ENCODE results near the gene F3.

F3 gene

DNA sequence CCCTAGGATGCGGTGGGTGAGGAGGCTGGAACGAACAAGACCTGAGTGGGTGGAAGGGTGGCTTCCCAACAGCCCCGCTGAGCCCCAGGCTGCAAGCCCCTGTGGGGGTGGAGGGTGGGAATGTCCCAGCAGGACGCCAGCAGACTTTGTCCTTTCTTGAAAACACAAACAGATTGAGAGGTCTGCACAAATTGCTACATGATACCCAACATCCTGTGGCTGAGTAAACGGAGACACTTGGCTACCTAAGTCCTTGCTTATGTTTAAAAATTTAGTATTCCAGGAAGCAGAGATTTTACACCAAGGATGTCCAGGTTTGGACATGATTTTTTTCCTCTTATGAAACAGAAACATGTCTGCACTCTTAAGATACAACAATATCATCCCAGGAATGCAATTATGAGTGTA lies 11.8 kb upstream of the F3 start:
- no peak for DNase-seq (ENCODE audit: low read depth in 2 of 3, low spot score in 1 of 3)

DNA sequence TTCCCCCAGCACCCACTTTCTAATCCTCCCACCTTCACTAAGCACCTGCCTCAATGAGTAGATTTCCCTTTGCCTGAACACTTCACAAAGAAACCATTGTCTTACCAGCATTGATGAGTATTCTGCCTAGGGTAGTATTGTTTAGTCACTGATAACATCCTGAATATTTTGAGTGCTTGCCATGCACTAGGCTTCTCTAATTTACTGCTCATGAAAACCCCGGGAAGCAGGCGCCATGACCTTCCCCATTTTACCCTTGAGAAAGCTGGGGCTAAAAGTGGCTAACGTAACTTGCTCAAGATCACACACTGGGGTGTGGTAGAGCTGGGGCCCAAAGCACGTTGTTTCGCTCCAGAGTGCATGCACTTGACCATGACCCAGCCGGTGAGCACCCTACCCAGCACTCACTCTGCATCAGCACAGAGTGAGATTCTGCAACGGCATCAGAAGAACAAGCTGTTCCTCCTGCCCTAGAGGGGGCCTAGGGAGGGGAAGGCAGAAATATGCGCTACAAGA lies 10.6 kb upstream of the F3 start:
- no peak for DNase-seq (ENCODE audit: low read depth in 2 of 3, low spot score in 1 of 3)

DNA sequence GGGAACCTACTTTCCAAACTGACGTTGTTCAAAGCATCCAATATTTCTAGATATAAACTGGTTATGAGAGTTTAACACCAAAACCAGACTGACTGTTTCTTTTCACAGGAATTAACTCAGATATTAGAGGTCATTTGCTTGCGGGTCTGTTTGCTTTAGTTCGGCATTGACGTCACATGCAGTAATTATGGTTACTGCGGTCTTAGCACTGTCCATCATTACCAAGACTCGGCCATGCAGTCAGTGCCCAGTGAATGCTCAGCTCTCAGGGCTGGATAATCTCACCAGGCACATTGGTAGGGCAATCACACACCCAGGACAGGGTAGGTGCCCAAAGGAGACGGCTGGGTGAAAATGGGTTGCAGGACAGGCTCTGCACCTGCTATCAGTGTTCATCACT lies 9.9 kb upstream of the F3 start:
- DNase-seq (ENCODE audit: low read depth in 2 of 3, low spot score in 1 of 3), result no peak

DNA sequence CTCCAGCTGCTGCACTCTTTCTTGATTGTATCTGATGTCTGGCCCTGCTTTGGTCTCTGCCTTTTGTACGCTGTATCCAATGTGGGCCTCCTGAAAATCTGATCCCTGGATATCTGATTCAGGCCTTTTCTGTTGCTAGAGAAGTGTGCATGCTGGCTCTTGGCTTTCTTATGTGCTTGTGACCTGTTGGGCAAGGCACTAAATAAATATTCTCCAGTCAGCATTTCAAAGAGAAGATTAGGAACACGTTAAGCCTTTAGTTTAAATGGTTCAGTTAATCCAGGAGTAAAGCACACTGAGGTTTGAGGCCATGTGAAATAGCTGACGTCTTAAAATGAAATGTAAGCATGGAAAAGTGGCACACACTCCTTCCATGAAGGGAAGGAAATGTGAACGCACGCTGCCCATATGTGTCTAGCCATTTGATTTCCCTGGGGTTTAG lies 9.3 kb upstream of the F3 start:
- DNase-seq (ENCODE audit: low read depth in 2 of 3, low spot score in 1 of 3), result no peak

DNA sequence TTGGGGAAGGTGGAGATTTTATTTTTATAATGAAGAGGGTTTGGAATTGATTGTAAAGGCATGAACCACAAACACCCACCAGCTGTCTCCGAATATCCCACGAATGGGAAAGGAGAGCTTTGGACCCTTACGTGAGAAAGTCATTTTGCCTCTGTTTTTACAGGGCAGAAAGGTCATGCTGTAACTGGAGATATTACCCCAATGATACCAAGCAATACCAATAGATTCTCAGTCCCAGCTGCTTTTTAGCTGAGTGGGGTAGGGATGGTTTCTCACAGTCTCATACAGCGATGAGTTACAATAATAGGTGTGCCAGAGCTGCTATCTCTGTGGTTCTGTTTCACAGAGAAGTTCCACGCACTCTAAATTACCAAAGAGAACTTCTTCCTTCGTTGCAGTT lies 8.8 kb upstream of the F3 start:
- no peak for DNase-seq (ENCODE audit: low read depth in 2 of 3, low spot score in 1 of 3)

DNA sequence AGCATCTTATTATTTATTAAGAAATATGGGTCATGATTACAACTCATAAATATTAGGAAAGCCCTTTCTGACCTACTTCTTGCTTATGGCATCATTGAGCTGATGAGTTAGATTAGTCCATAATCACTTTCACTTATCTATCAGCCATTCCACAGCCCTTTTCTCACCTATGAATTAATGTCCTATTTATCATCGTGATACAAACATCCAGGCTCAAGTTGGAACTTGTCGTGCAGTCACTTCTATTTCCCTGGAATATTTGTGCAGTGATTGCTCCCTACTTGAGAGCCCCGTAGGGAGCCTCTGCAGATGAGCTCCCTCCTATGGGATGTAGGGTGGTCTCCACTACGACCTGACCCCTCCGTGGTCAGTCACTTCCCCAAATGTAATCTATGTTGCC lies 8.1 kb upstream of the F3 start:
- no peak for DNase-seq (ENCODE audit: low read depth in 2 of 3, low spot score in 1 of 3)

DNA sequence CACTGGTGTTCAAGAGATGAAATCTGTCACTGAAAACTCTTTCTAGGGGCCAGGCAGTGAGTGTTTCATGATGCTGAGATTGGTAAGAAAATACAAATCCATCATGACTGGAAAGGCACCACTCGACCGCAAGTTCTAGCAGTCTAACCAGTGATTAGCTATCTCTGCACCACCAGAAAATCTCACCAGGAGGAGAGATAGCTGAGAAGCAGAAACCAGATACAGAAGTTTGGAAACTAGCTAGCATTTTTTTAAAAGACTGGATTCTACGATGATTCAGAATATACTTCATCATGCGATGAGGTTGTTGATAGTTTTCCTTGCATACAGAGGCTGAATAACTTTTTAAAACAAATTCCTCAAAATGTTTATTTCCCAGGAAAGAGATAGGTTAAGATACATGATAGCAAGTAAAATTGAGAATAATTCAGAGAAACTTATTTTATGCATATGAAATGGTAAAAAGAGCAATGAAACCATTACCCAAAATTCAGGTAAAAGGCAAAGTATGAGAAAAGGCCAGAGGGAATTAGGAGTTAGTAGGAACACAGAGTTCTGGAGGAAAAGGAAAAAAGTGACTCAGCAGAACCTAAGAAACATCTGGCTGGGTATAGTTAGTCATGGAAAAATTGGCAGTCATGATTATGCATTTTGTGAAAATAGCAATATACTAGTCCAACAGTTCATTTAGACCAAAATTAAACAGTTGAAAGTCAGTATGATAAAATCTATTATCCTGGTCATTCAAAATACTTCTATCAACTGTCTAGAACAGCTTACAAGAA lies 3.3 kb upstream of the F3 start:
- no peak for DNase-seq (ENCODE audit: low read depth in 2 of 3, low spot score in 1 of 3)

DNA sequence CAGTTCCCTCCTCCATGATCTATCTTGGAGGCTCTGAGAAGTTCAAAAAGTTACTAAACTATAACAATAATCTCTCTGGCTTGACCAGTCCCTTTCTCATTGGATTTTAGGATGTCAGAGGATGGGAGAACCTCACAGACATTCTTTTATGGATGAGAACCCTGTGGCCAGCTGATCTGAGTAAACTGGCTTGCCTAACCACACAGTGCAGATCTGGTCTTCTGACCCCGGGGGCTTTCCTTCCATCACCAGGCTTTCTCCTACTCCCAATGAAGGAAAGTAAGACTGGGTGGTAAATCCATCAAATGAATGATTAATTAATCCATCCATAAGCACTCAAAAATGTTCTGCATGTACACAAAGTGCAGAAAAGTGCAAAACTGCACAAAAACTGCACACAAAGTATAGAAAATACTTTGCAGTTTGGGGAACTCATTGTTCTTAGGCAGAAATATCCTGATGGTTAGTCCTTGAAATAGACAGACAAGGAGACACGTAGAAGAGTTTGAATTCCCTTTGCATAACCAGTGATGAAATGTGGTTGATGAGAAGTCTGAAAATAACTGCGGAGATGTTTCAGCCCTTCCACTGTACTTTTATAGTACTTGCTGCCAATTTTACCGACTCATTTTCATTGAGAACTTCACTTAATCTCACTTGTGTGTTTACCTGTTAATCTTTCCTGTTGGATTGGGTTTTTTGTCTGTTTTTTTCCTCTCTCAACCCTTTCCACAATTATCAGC lies 2.5 kb upstream of the F3 start:
- DNase-seq (ENCODE audit: low read depth in 2 of 3, low spot score in 1 of 3), result no peak

DNA sequence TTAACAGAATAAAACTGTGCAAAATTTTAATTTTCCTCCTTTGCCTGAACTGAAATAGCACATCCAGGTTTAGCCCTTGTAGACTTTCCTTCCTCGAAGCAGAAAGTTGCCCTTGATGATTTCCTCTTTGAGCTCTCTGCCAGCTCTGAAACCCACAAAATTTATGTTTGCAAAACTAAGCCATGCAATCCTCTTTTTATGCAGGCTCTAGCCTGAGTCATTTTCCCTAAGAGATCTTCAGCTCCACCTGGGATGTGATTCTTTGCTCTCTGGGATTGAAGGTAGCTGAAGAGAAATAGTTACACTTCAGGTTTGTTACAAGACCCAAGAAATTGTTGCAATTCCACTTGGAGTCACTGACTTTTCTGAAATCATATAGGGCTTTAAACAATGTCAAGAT lies 1.4 kb upstream of the F3 start:
- no peak for DNase-seq (ENCODE audit: low read depth in 2 of 3, low spot score in 1 of 3)

DNA sequence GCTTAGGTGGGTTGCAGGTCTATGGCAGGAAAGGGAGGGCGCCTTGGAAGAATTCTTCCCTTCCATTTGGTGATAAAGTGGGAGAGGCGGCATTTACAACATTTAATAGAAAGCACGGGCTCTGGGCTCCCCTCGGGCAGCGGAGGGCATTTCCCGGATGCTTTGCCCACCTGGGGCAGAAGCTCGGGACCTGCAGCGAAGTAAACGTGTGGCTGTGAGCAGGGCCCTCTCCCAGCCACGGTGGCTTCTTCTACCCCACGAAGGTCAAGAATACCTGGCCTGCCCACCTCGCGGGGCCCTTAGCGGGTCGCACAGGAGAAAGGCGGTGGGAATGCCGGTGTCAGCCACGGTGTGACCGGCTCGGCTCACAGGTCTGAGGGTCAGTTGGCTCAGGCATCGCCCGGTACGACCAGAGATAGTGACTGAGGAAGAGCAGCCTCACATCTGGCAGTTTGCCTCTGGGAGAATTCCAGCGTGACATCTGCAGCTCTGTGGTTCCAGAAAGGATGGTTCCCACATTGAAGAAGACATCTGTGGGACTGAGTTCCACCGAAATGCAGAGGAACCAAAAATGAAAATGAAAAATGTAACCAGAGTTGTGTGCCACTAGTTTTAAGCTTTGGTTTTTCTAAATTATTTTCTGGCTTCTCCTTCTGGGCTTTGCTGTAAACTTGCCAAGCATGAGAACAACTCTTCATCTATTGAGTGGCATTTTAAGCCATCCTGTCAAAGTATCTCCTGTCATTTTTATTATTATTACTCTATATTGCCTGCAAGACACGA lies 720 bp upstream of the F3 start:
- no peak for DNase-seq (ENCODE audit: low read depth in 2 of 3, low spot score in 1 of 3)

DNA sequence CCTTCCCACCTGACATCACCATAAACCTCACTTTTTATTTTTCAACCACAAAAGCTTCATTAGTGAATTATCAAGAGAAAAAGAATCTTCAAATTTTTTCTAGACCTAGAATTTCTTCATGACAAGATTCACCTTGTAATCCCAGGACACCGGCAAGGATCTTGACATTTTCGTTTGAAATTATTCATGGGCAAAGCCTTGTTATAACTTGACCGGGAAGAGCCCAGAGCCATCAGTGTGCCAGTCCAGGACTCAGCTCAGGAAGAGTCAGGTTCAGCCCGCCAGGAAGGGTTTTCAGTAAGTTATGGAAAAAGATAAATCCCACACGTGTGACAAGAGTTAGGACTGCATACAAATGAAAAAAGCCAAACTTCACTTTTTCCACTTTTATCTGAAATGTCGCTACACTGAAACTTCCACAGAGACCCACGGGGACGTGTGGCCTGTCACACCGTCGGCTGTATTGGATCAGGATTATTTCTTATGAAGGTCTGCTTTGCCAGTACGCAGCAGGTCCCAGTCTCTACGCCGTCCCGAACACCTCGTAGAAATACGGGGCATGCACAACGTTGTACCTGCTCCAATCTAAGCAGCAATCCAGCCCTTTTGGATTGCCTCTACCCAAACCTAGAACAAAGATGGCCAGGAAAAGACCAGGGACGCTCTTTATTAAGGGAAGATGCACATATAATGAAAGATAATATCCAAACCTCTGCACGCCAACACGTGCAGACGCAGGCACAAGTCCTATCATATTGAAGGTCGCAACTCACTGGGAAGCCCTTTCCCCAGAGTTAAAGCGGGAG lies 916 bp downstream of the F3 start:
- no peak for DNase-seq (ENCODE audit: low read depth in 2 of 3, low spot score in 1 of 3)

DNA sequence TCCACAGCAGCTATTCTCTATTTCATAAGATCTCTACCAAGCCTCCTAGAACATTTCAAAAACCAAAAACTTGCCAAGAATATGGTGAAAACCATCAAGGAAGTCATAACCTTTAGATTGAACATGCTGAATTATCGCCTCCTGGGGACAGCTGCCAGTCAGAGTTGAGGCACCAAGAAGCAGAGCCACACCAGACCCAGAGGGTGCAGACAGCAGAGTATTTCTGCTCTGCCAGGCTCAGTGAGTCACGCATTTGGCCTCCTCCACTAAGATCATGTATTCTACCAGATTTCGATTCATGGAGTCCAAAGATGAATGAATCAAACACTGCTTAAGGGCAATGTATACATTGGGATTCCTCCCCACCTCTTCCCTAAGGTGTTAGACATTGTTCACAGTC lies 2.1 kb downstream of the F3 start:
- no peak for DNase-seq (ENCODE audit: low read depth in 2 of 3, low spot score in 1 of 3)

DNA sequence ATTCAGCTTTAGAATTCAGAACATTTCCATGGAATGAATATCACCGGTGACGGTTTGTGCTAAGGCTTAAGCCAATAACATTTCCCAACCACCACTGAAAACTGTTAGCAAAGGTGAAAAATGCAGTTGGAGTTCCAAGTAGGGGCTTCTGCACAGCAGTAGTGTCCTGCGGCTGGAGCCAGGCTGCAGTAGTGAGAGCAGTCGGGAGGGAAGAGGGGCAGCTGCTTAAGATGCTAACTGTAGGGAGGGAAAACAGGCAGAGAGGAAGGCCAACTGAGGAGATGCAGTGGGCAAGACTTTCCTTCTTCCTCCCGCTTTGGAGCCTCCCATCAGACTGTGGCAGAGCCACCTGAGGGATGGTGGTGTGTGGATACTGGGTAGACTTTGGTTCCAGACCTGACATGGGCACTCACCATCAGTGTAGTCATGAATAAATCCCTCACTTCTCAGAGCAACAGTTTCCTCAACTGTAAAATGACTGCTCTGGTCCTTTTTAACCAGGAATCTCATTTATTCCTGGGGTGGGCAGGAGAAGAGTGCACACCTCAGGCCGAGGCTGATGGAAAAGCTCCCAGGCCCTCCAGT lies 3.2 kb downstream of the F3 start:
- no peak for DNase-seq (ENCODE audit: low read depth in 2 of 3, low spot score in 1 of 3)

DNA sequence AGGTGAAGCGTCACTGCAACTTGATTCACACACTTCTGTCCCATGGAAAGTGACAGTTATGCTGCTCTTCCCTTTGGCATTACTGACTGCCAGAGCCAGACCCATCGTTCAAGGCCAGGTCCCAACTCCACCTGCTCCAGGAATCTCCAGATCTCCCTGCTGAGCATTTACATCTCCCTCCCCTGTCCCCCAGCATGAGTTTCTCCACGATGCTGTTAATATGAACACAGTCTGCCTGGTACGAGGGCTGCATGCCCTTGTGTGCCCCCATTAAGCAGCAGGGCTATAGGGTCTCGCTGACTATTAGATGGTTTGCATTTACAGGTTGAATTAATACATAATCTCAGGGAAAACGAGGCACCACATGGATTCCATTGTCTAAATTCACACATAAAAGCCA lies 4.3 kb downstream of the F3 start:
- no peak for DNase-seq (ENCODE audit: low read depth in 2 of 3, low spot score in 1 of 3)

DNA sequence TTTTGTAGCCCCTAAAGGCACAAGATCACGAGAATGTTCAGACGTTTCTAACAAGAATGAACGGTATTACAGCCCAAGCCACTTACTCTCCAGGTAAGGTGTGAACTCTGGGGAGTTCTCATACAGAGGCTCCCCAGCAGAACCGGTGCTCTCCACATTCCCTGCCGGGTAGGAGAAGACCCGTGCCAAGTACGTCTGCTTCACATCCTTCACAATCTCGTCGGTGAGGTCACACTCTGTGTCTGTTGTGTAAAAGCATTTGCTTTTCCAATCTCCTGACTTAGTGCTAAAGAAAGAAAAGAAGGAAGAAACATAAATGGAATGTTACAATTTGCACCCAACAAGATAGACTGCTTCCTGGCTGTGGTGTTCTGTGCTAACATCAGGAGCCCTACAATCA lies 5.7 kb downstream of the F3 start:
- no peak for DNase-seq (ENCODE audit: low read depth in 2 of 3, low spot score in 1 of 3)

DNA sequence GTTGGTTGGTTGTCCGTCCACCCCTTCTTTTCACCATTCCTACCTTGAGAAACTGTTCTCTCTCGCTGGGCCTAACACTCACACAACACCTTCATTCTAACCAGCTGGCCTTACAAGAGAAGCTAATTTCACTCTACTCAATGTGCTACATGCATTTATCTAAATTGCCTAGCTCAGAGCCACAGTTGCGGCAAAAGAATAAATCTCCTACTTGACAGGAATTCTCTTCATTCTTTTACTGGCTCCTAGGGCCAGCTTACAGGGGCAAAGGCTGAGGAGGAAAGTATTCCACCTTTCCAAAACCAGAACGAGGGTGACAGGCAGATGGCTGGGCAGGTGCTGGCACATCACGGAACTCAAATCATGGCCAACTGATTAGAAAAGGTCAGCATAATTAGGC lies 6.5 kb downstream of the F3 start:
- no peak for DNase-seq (ENCODE audit: low read depth in 2 of 3, low spot score in 1 of 3)

DNA sequence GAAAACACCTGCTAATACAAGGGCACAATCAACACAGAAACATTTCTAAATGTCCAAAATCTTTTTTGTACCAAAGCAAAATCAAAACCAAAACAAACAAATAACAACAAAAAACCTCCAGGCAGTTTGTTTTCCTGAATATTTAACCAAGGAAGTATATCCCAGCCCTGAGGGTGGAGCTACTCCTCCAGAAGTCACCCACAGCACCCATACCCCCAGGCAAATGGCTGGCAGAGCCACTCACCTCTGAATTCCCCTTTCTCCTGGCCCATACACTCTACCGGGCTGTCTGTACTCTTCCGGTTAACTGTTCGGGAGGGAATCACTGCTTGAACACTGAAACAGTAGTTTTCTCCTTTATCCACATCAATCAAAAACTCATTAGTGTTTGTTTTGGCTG lies 9.5 kb downstream of the F3 start:
- no peak for DNase-seq (ENCODE audit: low read depth in 2 of 3, low spot score in 1 of 3)

DNA sequence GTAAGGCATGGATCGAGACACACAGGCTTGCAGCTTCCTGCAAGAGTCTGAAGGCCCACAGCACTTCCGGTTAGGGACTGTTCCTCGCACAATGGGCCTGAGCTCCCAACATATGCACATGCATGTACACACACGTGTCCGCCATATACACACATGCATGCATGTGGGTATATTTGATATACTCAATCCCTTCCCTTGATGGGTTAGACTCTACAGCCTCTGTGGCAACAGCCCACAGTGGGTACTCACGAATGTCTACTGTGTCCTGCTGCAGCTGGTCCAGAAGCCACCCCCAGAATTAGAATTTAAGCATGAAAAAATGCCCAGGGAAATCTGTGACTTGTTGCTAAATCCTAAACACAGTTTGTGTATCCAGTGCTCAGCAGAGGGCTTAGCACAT lies 9.9 kb downstream of the F3 start:
- DNase-seq (ENCODE audit: low read depth in 2 of 3, low spot score in 1 of 3), result no peak

DNA sequence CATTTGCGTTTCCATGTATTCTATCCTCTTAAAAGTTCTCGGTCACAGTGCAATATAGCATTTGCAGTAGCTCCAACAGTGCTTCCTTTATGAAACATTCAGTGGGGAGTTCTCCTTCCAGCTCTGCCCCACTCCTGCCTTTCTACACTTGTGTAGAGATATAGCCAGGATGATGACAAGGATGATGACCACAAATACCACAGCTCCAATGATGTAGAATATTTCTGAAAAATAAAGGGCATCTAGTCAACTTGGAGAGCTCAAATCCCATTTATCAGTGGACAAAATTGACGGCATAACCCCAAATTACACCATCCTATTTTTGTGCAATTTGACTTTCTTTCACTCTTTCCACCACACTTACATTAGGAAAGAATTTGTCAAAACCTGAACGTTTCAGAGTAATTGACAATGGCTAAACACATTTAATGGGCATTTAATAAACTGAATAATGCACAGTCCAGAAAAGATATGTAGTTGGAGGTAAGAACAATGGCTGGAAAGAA lies 11.1 kb downstream of the F3 start:
- DNase-seq (ENCODE audit: low read depth in 2 of 3, low spot score in 1 of 3), result no peak

DNA sequence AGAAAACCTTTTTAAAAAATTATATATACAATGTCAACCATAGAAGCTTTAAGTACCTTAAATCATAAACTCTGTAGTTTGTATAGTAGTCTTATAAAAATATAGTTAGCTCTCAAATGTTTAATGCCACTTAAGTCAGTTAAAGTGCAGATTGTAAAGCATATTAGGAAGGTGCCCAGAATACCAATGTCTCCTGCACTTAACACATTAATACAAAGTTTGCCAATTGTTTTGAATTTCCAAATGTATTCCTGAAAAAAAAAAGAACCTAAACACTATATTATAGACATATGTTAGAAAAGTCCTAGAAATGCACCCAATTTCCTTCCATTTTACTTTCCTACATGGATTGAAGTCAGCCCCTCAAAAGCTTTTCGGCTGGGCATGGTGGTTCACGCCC lies 12.1 kb downstream of the F3 start:
- no peak for DNase-seq (ENCODE audit: low read depth in 2 of 3, low spot score in 1 of 3)
